Transverse colon (tissue), 4 donors: ENCODE measurements around the gene CHST15. TPM values are rescaled to one million over a fixed set of nuclear protein-coding genes. Genes with fewer than 3 reads are reported as not detected.

Experiments used
- DNase-seq: peaks from one replicate; pipeline ENCODE4 v3.0.0-alpha.2; 2019
- H3K27ac ChIP-seq, 4 donors: fragments of 200-600 bp; sonication (generic); 2 replicates each; pipeline ENCODE4 v1.5.1; 2016 to 2018; ENCODE audit warnings: inconsistent platforms in 4 of 4
- H3K27me3 ChIP-seq: fragments of 200-600 bp; sonication (generic); 2 replicates; pipeline ENCODE4 v1.5.1; 2017; ENCODE audit warnings: inconsistent platforms
- H3K36me3 ChIP-seq, 4 donors: fragments of 200-600 bp; sonication (generic); 2 replicates each; pipeline ENCODE4 v1.5.1; 2017 to 2019; ENCODE audit warnings: inconsistent platforms in 4 of 4
- H3K4me1 ChIP-seq, 4 donors: fragments of 200-600 bp; sonication (generic); 2 replicates each; pipeline ENCODE4 v1.5.1; 2017 to 2020; ENCODE audit warnings: inconsistent platforms in 4 of 4
- H3K4me3 ChIP-seq, 4 donors: fragments of 200-600 bp; sonication (generic); 1 replicate in 1 of 4; 2 replicates in 3 of 4; pipeline versions ENCODE4 v1.5.1 to v1.6.1; 2017 to 2019; ENCODE audit warnings: inconsistent platforms in 4 of 4
- H3K9me3 ChIP-seq, 2 donors: fragments of 200-600 bp; sonication (generic); 2 replicates each; pipeline ENCODE4 v1.5.1; 2017 to 2019; ENCODE audit warnings: inconsistent platforms in 2 of 2
- EP300 ChIP-seq: sonication (generic); formaldehyde crosslinking; IDR thresholded peaks from one replicate; pipeline ENCODE4 v1.6.1; 2017; ENCODE audit warnings: antibody characterized with exemption, low read depth
- POLR2A ChIP-seq: fragments of 450-650 bp; IDR thresholded peaks from one replicate; pipeline ENCODE4 v1.6.1; 2016; ENCODE audit warnings: antibody characterized with exemption, mild to moderate bottlenecking, moderate library complexity
- POLR2AphosphoS5 ChIP-seq, 3 donors: sonication (generic); formaldehyde crosslinking; IDR thresholded peaks; one replicate each; pipeline ENCODE4 v1.6.1; 2016; ENCODE audit warnings: antibody characterized with exemption in 3 of 3
- WGBS, 2 donors: methylation state at CpG; one replicate each; pipeline ENCODE4 v1.1.5; 2018; ENCODE audit warnings: low coverage in 1 of 2; 5-methylcytosine and 5-hydroxymethylcytosine counted together
- in situ Hi-C, 4 donors: fragments of 200-750 bp; cut with MboI; loops; one replicate each; pipeline versions ENCODE4 v1.15.0 to v1.15.1; 2017; ENCODE audit warnings: low sequenced_read_pairs in 3 of 4, low pct_ligation_motif_present in 1 of 4, low pct_unique_long_range_greater_than_20kb in 1 of 4
- intact Hi-C: fragments of 100-400 bp; cut with DNase I; formaldehyde crosslinking; loops from one replicate; pipeline ENCODE4 v1.15.1; 2023; ENCODE audit warnings: low total_unique reads
- total RNA-seq, 4 donors: library from RNA; depleted of rRNA; stranded (reverse); fragments of >200 nt; gene quantifications; one replicate each; pipeline ENCODE4 v1.1.0, GENCODE V29; 2016
- TF ChIP-seq, protein P1 (sequence below), 5 experiments: fragments of 200-600 bp in 3 of 5; fragments of 450-650 bp in 2 of 5; sonication (generic) in 3 of 5; IDR thresholded peaks; 1 replicate in 2 of 5; 2 replicates in 3 of 5; pipeline ENCODE4 v1.5.1; 2016 to 2017; ENCODE audit warnings: antibody characterized with exemption in 5 of 5, inconsistent platforms in 3 of 5, mild to moderate bottlenecking in 2 of 5, moderate library complexity in 1 of 5

The CHST15 gene
- total RNA-seq, 4 donors from 2014 or later: 10.0 to 25.4 (median 16.0) TPM

DNA sequence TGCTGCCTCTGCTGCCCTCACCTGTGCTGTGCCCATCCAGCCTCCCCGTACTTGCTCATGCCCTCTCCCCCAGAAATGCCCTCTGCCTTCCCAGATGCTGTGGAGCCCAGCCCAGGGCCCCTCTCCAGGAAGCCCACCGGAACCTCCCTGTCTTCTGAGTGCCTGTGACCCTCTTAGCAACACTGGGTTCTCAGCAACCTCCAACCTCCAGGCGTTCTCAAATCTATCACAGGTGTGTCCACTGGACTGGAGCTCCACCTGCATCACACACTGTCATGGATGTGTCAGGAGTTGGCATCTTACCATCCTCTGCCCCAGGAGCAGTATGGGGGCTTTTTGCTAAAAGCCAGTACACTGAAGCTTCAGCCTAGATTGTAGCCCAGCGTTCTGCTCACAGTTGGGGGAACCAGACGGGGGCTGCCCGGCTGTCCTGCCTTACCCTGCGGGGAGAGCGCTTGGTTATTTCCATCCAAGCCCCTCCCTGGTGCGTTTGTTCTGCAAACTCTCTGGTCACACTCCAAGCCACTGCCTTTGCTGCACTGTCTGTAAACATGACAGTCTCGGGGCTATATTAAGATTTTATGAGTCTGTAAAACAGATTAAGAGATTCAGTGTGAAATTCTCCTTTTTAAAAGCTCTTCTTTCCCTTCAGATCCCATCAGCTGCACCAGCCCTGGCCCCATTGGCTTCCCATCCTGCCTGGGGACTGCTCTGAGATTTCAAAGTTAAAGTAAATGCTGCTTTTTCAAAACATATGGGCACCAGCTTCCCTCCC lies 130.5 kb downstream of the CHST15 start:
- no peaks in the 10 kb centered on the region for H3K9me3 ChIP-seq
- no peak for TF ChIP-seq POLR2AphosphoS5 (IDR thresholded peaks at IDR 0.05)
- TF ChIP-seq, protein P1, sequence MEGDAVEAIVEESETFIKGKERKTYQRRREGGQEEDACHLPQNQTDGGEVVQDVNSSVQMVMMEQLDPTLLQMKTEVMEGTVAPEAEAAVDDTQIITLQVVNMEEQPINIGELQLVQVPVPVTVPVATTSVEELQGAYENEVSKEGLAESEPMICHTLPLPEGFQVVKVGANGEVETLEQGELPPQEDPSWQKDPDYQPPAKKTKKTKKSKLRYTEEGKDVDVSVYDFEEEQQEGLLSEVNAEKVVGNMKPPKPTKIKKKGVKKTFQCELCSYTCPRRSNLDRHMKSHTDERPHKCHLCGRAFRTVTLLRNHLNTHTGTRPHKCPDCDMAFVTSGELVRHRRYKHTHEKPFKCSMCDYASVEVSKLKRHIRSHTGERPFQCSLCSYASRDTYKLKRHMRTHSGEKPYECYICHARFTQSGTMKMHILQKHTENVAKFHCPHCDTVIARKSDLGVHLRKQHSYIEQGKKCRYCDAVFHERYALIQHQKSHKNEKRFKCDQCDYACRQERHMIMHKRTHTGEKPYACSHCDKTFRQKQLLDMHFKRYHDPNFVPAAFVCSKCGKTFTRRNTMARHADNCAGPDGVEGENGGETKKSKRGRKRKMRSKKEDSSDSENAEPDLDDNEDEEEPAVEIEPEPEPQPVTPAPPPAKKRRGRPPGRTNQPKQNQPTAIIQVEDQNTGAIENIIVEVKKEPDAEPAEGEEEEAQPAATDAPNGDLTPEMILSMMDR (IDR thresholded peaks at IDR 0.05): no peak
- TF ChIP-seq EP300: no peak
- no peak for TF ChIP-seq POLR2A
- peaks cover 17% of the 10 kb centered on the region for H3K27me3 ChIP-seq
- DNase-seq: peak; percentile 14
- H3K36me3 ChIP-seq: no peaks in the 10 kb centered on the region
- in situ Hi-C loops: no loop called here
- intact Hi-C loops: loop anchor here (10.0 kb wide), 1 partner anchor 208 kb away; no protein-coding TSS in a partner anchor
- WGBS, 2 donors: 34 to 39% methylated on average over 2 to 10 of the region's 10 CpGs
- no peak overlapping the region for H3K4me3 ChIP-seq
- H3K27ac ChIP-seq: peak overlapping the region in 3 of 4 donors; percentile 47 to 62 (median 56)
- H3K4me1 ChIP-seq: peaks cover 5 to 27% (median 11%) of the 10 kb centered on the region in 4 donors

DNA sequence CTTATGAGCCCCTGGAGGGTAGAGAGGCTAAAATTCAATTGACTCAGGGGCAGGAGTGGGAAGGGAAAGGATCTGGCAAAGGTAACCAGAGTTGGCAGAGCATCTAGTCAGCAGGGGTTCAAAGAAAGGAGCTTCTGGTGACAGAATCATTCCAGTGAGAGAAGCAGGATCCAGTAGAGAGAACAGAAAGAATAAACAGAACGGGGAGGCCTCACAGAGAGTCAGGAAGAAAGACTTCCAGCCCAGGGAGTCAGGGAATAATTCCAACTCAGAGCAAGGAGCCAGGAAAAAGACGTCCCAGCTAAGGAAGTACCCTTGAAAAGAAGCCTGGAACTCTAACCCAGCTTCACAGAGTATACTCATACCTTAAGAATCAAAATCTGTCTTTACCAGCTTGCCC lies 135.2 kb downstream of the CHST15 start:
- H3K36me3 ChIP-seq: no peaks in the 10 kb centered on the region
- H3K27me3 ChIP-seq: peaks cover 7% of the 10 kb centered on the region
- intact Hi-C loops (no loop called here), in situ Hi-C loops (no loop called here)
- TF ChIP-seq POLR2AphosphoS5 (IDR thresholded peaks at IDR 0.05): peak in 1 of 3 donors; percentile 20
- TF ChIP-seq EP300: no peak
- TF ChIP-seq, protein P1 (IDR thresholded peaks at IDR 0.05): no peak
- TF ChIP-seq POLR2A: no peak
- 58 to 62% methylated on average over 2 of the region's 2 CpGs for WGBS, 2 donors
- no peak overlapping the region for H3K4me3 ChIP-seq
- no peaks in the 10 kb centered on the region for H3K9me3 ChIP-seq
- peaks cover 0 to 9% (median 6%) of the 10 kb centered on the region in 4 donors for H3K4me1 ChIP-seq
- H3K27ac ChIP-seq: peak overlapping the region in 3 of 4 donors; percentile 51 to 71 (median 52)
- DNase-seq: no peak

Other genes starting within 250 kb of the CHST15 start
- 10 to 100 TPM in 3 of 4 donors, 1 to 10 TPM in 1; 7.8 to 19.1 (median 13.0) TPM for gene CPXM2, start 201.8 kb downstream of the CHST15 start, total RNA-seq